ENCODE results near the gene LMX1A. TPM values are rescaled to one million over a fixed set of nuclear protein-coding genes. Genes with fewer than 3 reads are reported as not detected.

The LMX1A gene
- total RNA-seq, 1 experiment from 2014 or later = not detected

GRCh38 chr1:165152109-165152508 is 204.4 kb downstream of the LMX1A start:
- Mint-ChIP-seq H3K4me1 (ENCODE audit: insufficient read depth, unreplicated experiment) (no peaks in the 10 kb centered on the region), H3K27ac (ENCODE audit: low read depth, unreplicated experiment) (no peak overlapping the region), H3K4me3 (ENCODE audit: unreplicated experiment) (no peak overlapping the region), H3K9me3 (ENCODE audit: unreplicated experiment) (no peaks in the 10 kb centered on the region), H3K36me3 (ENCODE audit: insufficient read depth, unreplicated experiment) (no peaks in the 10 kb centered on the region), H3K27me3 (ENCODE audit: insufficient read depth, unreplicated experiment) (peaks cover 39% of the 10 kb centered on the region)
- intact Hi-C loops (cut with micrococcal nuclease) = no loop called here
- no TSS peak for BruUV-seq (replicated peaks)
- DNase-seq (ENCODE audit: unreplicated experiment) = no peak
- POLR2A ChIA-PET = no interaction called here
- CTCF ChIA-PET = interaction anchor here (0.6 to 3.7 kb wide), 11 partner anchors 9 to 619 kb away, joined by 3 to 46 read pairs (median 3); no protein-coding TSS in a partner anchor
- TF ChIP-seq CTCF (IDR thresholded peaks at IDR 0.05; ENCODE audit: unreplicated experiment) = no peak

Other genes starting within 250 kb of the LMX1A start
- not detected in 2 replicates for gene RXRG, start 88.4 kb upstream of the LMX1A start, total RNA-seq (2022)
- not detected in 2 replicates for gene LRRC52, start 187.3 kb upstream of the LMX1A start, total RNA-seq (2022)